Measurements from ENCODE around the gene HHATL. TPM values are rescaled to one million over a fixed set of nuclear protein-coding genes. Genes with fewer than 3 reads are reported as not detected.

HHATL gene
- total and polyA plus RNA-seq, 4 donors = 0.17 TPM; not detected in 3

GRCh38 chr3:42660898-42661297 lies 41.7 kb downstream of the HHATL start:
- no peak for DNase-seq (ENCODE audit: low spot score)
- Histone ChIP-seq H3K27ac (ENCODE audit: low read depth in 1 of 2, low read length in 2 of 2) (no peak overlapping the region), H3K4me1 (ENCODE audit: control insufficient read depth in 4 of 4, insufficient read depth in 4 of 4, low read length in 3 of 4) (no peaks in the 10 kb centered on the region), H3K9ac (ENCODE audit: low read depth in 1 of 2, low read length in 2 of 2) (no peak overlapping the region), H3K9me3 (ENCODE audit: control insufficient read depth in 4 of 4, low read length in 3 of 4) (no peaks in the 10 kb centered on the region), H3K36me3 (ENCODE audit: control insufficient read depth in 4 of 4, insufficient read depth in 3 of 4, low read depth in 1 of 4, low read length in 3 of 4) (peaks cover 0 to 4% (median 1%) of the 10 kb centered on the region in 4 donors), H3K27me3 (ENCODE audit: control insufficient read depth in 4 of 4, insufficient read depth in 4 of 4, low read length in 3 of 4) (no peaks in the 10 kb centered on the region), H3K4me3 (ENCODE audit: low read depth in 1 of 3, low read length in 3 of 3) (no peak overlapping the region)
- TF ChIP-seq SP1 (IDR thresholded peaks at IDR 0.05) (no peak), RAD21 (IDR thresholded peaks at IDR 0.05) (no peak), YY1 (IDR thresholded peaks at IDR 0.05) (no peak), FOXA1 (IDR thresholded peaks at IDR 0.05) (no peak), ZBTB33 (IDR thresholded peaks at IDR 0.05) (no peak), MAX (IDR thresholded peaks at IDR 0.05) (no peak), ATF3 (IDR thresholded peaks at IDR 0.05) (no peak)
- WGBS = 86% methylated on average over 4 of the region's 4 CpGs

- no peak for DNase-seq (ENCODE audit: low spot score)
- peaks cover 0 to 4% (median 1%) of the 10 kb centered on the region in 4 donors for H3K36me3 ChIP-seq (ENCODE audit: control insufficient read depth in 4 of 4, insufficient read depth in 3 of 4, low read depth in 1 of 4, low read length in 3 of 4)
- H3K4me3 ChIP-seq (ENCODE audit: low read depth in 1 of 3, low read length in 3 of 3) = no peak overlapping the region
- no peaks in the 10 kb centered on the region for H3K9me3 ChIP-seq (ENCODE audit: control insufficient read depth in 4 of 4, low read length in 3 of 4)
- H3K4me1 ChIP-seq (ENCODE audit: control insufficient read depth in 4 of 4, insufficient read depth in 4 of 4, low read length in 3 of 4) = peaks cover 0 to 2% (median under 1%) of the 10 kb centered on the region in 4 donors
- 77% methylated on average over 6 of the region's 6 CpGs for WGBS
- H3K27ac ChIP-seq (ENCODE audit: low read depth in 1 of 2, low read length in 2 of 2) = no peak overlapping the region
- TF ChIP-seq HNF4A (conservative IDR thresholded peaks at IDR 0.05) (no peak), EGR1 (IDR thresholded peaks at IDR 0.05; ENCODE audit: low read depth in 2 of 2) (no peak), REST (IDR thresholded peaks at IDR 0.05) (no peak), TAF1 (conservative IDR thresholded peaks at IDR 0.05) (no peak), FOXA1 (IDR thresholded peaks at IDR 0.05) (no peak), YY1 (IDR thresholded peaks at IDR 0.05) (no peak), RAD21 (IDR thresholded peaks at IDR 0.05) (no peak), HNF4G (IDR thresholded peaks at IDR 0.05) (no peak), NR2F2 (IDR thresholded peaks at IDR 0.05) (no peak), MAX (IDR thresholded peaks at IDR 0.05) (no peak), JUND (IDR thresholded peaks at IDR 0.05) (no peak)
- no peak overlapping the region for H3K9ac ChIP-seq (ENCODE audit: low read depth in 1 of 2, low read length in 2 of 2)
- H3K27me3 ChIP-seq (ENCODE audit: control insufficient read depth in 4 of 4, insufficient read depth in 4 of 4, low read length in 3 of 4) = no peaks in the 10 kb centered on the region
Observed at GRCh38 chr3:42660131-42660715, 42.4 kb downstream of the HHATL start.

All from liver (tissue), 9 donors.